IPS-20b (cell line): ENCODE data around the gene TACR1.

Source experiments
- H3K27ac ChIP-seq: one replicate; pipeline ENCODE4 v1.5.1; 2013; ENCODE audit warnings: low read length
- H3K27me3 ChIP-seq: 2 replicates; pipeline ENCODE4 v1.6.1; 2013; ENCODE audit warnings: mild to moderate bottlenecking, low read length, inconsistent platforms; ENCODE audit not compliant: insufficient read depth
- H3K36me3 ChIP-seq: 2 replicates; pipeline ENCODE4 v1.6.1; 2013; ENCODE audit warnings: low read depth, mild to moderate bottlenecking, inconsistent platforms, low read length, moderate library complexity; ENCODE audit not compliant: insufficient read depth
- H3K4me1 ChIP-seq: 2 replicates; pipeline ENCODE4 v1.6.1; 2013; ENCODE audit warnings: mild to moderate bottlenecking, control low read depth, inconsistent platforms, low read length, moderate library complexity; ENCODE audit not compliant: insufficient read depth
- H3K4me3 ChIP-seq: 2 replicates; pipeline ENCODE4 v1.5.1; 2013; ENCODE audit warnings: mild to moderate bottlenecking, low read length, inconsistent platforms
- H3K9ac ChIP-seq: 2 replicates; pipeline ENCODE4 v1.6.1; 2013; ENCODE audit warnings: low read depth, mild to moderate bottlenecking, inconsistent platforms, low read length, moderate library complexity
- H3K9me3 ChIP-seq: 2 replicates; pipeline ENCODE4 v1.6.1; 2013; ENCODE audit warnings: mild to moderate bottlenecking, low read depth, low read length, inconsistent platforms; ENCODE audit not compliant: insufficient read depth

TACR1 gene

DNA sequence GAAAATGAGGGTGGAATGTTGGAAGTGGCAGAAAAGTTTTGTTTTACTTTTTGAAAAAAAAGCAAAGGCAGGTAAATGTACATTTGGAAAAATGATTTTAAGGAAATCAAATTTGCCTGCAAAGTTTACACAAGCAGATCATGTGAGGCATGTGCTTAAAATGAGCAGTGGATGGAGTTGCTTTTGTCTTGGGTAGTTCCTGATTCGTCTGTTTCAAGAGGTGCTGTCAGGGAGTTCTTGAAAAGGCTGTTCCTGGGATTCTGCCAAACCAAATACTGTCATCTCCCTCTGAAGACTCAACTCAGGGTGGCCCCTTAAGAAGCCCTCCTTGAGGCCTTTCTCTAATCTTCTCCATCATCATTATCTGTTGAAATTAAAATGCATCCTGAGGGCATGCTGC is 59.0 kb downstream of the TACR1 start:
- Histone ChIP-seq H3K27me3 (no peaks in the 10 kb centered on the region), H3K4me1 (0 out of 2 replicates have a peak, but pooled peaks cover 5% of the 10 kb centered on the region), H3K27ac (no peak overlapping the region), H3K36me3 (no peaks in the 10 kb centered on the region), H3K4me3 (no peak overlapping the region), H3K9me3 (no peaks in the 10 kb centered on the region), H3K9ac (no peak overlapping the region)

DNA sequence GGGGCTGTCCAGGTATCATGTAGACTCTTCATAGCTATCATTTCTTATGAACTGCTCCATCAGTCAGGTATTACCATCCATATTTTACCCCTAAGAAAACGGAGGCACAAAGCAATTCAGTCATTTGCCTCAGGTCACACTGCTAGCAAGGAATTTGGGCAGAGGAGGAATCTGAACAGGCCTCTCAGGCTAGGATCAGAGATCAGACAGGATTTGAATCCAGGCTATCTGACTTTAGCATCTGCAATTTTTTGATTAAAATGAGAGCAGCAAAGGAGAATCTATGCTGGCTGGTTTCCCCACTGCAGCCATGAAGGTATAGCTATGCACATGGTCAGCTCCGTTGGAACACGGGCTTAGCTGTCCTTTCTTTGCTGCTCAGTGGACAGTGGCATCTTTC is 60.1 kb downstream of the TACR1 start:
- Histone ChIP-seq H3K4me1 (0 out of 2 replicates have a peak, but pooled peaks cover 5% of the 10 kb centered on the region), H3K4me3 (no peak overlapping the region), H3K9ac (no peak overlapping the region), H3K27ac (no peak overlapping the region), H3K9me3 (no peaks in the 10 kb centered on the region), H3K36me3 (no peaks in the 10 kb centered on the region), H3K27me3 (no peaks in the 10 kb centered on the region)

DNA sequence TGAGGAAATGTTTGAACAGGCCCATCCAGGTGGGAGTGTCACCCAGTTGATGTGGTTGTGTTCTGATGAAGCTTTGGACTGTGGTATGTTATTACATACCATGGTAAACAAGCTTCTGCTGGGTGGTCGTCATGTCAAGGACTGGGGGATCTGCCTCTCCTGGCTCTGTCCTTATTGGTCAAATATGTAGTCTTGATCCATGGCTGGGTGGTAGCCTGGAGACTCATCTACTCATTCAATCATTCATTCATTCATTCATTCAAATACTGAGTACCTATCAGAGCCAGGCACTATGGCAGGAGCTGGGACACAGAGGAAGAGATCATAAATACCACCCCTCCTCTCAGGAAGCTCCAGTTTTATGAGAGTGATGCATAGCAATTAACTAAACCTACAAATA is 60.8 kb downstream of the TACR1 start:
- Histone ChIP-seq H3K4me1 (0 out of 2 replicates have a peak, but pooled peaks cover 5% of the 10 kb centered on the region), H3K36me3 (no peaks in the 10 kb centered on the region), H3K9ac (no peak overlapping the region), H3K27me3 (no peaks in the 10 kb centered on the region), H3K27ac (no peak overlapping the region), H3K9me3 (no peaks in the 10 kb centered on the region), H3K4me3 (no peak overlapping the region)

DNA sequence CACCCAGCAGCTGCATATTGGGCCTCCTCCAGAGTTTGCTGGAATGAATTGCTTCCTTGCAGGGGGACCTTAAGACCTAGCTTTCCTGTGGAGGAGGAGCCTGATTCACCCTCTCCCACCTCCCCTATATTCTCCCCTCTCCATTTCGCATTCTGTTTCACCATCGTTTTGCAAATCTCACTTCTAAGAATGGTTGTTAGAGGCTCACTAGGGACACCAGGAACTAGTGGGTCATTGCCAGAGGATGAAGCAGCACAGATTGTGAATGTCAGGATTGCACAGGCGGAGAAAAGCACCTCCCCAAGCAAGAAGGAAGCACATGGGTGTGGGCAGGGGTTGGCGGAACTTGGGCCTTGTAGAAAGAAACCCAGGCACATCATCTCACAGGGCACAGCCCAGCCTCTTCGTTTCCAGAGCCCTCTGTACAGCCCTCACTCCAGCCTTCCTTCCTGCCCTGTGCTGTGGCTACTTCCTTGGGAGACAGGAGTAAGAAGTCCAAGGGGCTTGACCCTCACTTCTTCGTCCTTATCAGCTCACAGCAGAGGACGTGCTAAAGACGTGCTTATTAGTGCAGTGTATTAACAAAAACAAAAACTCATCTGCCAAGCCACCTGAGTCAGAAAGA is 63.4 kb downstream of the TACR1 start:
- no peaks in the 10 kb centered on the region for H3K27me3 ChIP-seq
- H3K27ac ChIP-seq, result no peak overlapping the region
- no peaks in the 10 kb centered on the region for H3K9me3 ChIP-seq
- H3K9ac ChIP-seq, result no peak overlapping the region
- no peak overlapping the region for H3K4me3 ChIP-seq
- H3K36me3 ChIP-seq, result no peaks in the 10 kb centered on the region
- H3K4me1 ChIP-seq, result peaks cover 14% of the 10 kb centered on the region

- no peak overlapping the region for H3K9ac ChIP-seq
- H3K27ac ChIP-seq, result no peak overlapping the region
- H3K9me3 ChIP-seq, result no peaks in the 10 kb centered on the region
- no peaks in the 10 kb centered on the region for H3K36me3 ChIP-seq
- H3K4me1 ChIP-seq, result peaks cover 14% of the 10 kb centered on the region
- H3K4me3 ChIP-seq, result no peak overlapping the region
- no peaks in the 10 kb centered on the region for H3K27me3 ChIP-seq
Observed at GRCh38 chr2:75134860-75135259, 64.5 kb downstream of the TACR1 start.

DNA sequence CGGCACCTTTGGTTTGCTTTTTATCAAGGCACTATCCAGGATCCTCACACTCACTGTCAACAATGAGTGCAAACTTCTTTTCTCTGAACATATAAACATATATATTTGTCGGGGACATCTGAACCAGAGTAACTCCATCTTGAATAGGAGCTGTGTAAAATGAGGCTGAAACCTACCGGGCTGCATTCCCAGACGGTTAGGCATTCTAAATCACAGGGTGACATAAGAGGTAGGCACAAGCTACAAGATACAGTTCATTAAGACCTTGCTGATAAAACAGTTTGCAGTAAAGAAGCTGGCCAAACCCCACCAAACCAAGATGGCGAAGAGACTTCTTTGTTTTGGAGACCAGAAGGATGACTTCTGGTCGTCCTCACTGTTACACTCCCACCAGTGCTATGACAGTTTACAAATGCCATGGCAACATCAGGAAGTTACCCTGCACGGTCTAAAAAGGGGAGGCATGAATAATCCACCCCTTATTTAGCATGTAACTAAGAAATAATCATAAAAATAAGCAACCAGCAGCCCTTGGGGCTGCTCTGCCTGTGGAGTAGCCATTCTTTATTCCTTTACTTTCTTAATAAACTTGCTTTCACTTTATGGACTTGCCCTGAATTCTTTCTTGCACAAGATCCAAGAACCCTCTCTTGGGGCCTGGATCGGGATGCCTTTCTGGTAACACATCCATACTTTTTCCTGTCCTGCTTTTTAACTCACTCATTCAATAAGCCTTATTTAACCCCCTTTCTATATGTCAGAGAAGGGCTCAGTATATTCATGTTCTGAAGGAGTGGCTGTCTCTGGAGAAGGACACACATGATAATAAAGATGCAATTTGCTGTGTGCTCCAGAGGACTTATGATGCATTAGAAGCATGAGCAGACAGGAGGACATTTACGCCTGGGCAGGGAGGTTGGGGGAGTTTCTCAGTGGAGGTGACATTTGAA is 65.4 kb downstream of the TACR1 start:
- no peak overlapping the region for H3K9ac ChIP-seq
- no peak overlapping the region for H3K4me3 ChIP-seq
- H3K27me3 ChIP-seq, result no peaks in the 10 kb centered on the region
- H3K4me1 ChIP-seq, result peaks cover 14% of the 10 kb centered on the region
- no peaks in the 10 kb centered on the region for H3K36me3 ChIP-seq
- H3K27ac ChIP-seq, result no peak overlapping the region
- H3K9me3 ChIP-seq, result no peaks in the 10 kb centered on the region

- no peaks in the 10 kb centered on the region for H3K36me3 ChIP-seq
- no peaks in the 10 kb centered on the region for H3K9me3 ChIP-seq
- no peak overlapping the region for H3K9ac ChIP-seq
- no peaks in the 10 kb centered on the region for H3K27me3 ChIP-seq
- H3K27ac ChIP-seq, result no peak overlapping the region
- no peak overlapping the region for H3K4me3 ChIP-seq
- peaks cover 9% of the 10 kb centered on the region for H3K4me1 ChIP-seq
Observed at GRCh38 chr2:75130171-75130570, 69.1 kb downstream of the TACR1 start.

DNA sequence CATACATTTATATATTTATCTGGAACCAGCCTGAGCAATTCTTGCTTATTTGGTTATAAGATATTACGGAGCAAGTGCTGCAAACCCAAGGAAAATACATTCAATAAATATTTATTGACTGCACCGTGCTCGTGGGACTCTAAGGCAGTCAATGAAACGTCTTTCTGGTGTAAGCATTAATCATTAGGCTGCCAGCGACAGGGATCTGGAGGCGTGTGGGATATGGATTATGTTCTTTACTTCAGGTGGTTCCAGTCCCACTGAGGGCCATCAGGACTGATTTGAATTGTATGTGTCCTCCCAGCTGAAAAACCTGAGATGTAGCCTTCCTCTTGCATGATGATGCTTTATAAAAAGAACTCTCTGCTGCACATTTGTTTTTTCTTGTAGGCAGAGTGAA is 75.4 kb downstream of the TACR1 start:
- Histone ChIP-seq H3K36me3 (no peaks in the 10 kb centered on the region), H3K9ac (no peak overlapping the region), H3K9me3 (no peaks in the 10 kb centered on the region), H3K4me1 (no peaks in the 10 kb centered on the region), H3K27ac (no peak overlapping the region), H3K4me3 (no peak overlapping the region), H3K27me3 (no peaks in the 10 kb centered on the region)

DNA sequence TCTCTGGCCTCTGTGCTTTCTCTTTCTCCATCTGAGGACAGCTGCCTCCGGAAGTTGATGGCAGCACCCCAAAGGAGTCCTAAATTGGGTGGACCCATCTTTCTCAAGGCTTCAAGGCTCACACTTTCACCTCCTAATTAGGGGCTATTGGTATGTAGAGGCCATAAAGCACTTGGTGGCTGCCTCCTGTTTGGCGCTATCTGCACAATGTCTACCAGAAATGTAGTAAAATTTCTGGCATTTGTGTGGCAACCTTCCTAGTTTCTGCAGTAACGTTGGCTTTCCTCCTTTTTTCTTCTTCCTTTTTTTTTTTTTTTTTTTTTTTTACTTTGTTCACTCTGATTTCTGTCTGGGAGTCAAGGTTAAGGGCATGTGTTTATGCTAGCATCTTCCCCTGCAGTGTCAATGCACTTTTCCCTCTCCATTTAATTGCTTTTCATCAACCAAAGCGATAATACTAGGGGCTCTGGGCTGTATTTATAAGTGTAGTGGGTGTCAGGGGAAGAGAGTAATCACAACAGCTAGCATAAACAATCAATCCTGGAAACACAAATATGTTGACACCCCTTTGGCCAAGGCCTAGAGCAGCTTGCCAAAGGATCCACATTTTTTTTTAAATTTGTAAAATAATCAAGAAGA is 86.0 kb downstream of the TACR1 start:
- Histone ChIP-seq H3K4me1 (peaks cover 7% of the 10 kb centered on the region; the same call in 1 of the 2 replicates), H3K27me3 (no peaks in the 10 kb centered on the region), H3K4me3 (no peak overlapping the region), H3K9ac (no peak overlapping the region), H3K36me3 (no peaks in the 10 kb centered on the region), H3K27ac (no peak overlapping the region), H3K9me3 (no peaks in the 10 kb centered on the region)

DNA sequence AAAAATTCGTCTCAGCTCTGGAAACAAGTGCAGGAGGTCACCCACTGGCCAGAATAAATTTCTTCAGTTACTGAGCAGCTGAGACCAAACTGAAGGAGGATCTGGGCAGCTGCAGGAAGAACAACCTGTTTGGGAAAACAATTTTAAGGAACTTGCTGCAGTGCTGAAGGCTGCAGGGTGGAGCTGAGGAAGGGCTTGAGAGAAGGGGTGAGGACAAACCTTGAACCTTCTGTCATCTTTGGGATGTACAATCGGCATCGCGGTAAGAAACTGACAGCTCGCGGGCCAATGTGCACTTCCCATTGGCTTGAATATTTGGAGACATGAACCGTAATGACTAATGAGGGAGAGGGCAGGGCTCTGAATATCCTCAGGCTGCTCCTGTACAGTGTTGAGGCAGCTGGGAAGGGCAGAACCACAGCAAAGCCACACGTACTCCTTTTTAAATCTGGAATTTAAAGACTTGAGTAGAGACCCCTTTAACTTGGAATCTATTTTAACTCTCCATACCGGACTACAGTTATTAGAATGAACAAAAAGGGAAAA is 90.3 kb downstream of the TACR1 start:
- no peak overlapping the region for H3K4me3 ChIP-seq
- no peak overlapping the region for H3K9ac ChIP-seq
- H3K4me1 ChIP-seq, result peaks cover 10% of the 10 kb centered on the region; the same call in 1 of the 2 replicates
- H3K27ac ChIP-seq, result no peak overlapping the region
- H3K27me3 ChIP-seq, result no peaks in the 10 kb centered on the region
- H3K36me3 ChIP-seq, result no peaks in the 10 kb centered on the region
- H3K9me3 ChIP-seq, result no peaks in the 10 kb centered on the region

DNA sequence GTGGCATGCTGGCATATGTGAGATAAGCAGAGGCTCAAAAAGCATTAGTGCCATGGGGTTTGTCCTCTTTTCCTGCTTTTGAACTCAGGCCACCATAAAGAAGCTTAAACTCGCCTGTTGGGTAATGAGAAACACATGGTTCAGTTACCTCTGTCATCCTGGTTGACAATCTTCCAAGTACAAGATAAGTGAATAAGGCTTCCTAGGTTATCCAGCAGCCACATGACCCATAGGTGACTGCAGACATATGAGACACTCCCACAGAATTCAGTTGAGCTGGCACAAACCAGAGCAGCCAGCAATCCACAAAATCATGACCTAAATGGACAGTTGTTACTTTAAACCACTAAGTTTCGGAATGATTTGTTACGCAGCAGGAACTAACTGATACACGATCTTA is 97.3 kb downstream of the TACR1 start:
- no peak overlapping the region for H3K27ac ChIP-seq
- peaks cover 6% of the 10 kb centered on the region for H3K9me3 ChIP-seq
- H3K9ac ChIP-seq, result no peak overlapping the region
- no peaks in the 10 kb centered on the region for H3K27me3 ChIP-seq
- no peaks in the 10 kb centered on the region for H3K36me3 ChIP-seq
- H3K4me3 ChIP-seq, result no peak overlapping the region
- H3K4me1 ChIP-seq, result peaks cover 4% of the 10 kb centered on the region; the same call in 1 of the 2 replicates
